ENCODE measurements around the gene FHIT.

DNA sequence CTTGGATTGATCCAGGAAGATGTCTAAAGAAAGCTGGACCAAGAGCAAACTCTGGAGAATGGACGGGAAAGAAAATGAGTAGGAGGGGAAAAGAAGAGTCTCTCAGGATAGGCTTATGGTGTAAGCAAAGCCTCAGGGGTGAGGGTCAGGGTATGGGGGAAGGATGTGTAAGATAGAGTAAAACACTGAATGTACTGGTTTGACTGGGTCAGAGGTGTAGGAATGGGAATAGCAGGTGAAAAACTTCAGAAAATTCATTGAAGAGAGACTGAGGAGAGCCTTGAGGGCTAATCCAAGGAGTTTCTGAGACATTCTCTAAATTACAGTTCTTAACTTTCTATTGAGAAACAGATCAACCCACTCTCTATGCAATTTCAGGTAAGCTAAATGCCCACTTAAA, 857.3 kb downstream of the FHIT start:
- TF ChIP-seq, protein P1, sequence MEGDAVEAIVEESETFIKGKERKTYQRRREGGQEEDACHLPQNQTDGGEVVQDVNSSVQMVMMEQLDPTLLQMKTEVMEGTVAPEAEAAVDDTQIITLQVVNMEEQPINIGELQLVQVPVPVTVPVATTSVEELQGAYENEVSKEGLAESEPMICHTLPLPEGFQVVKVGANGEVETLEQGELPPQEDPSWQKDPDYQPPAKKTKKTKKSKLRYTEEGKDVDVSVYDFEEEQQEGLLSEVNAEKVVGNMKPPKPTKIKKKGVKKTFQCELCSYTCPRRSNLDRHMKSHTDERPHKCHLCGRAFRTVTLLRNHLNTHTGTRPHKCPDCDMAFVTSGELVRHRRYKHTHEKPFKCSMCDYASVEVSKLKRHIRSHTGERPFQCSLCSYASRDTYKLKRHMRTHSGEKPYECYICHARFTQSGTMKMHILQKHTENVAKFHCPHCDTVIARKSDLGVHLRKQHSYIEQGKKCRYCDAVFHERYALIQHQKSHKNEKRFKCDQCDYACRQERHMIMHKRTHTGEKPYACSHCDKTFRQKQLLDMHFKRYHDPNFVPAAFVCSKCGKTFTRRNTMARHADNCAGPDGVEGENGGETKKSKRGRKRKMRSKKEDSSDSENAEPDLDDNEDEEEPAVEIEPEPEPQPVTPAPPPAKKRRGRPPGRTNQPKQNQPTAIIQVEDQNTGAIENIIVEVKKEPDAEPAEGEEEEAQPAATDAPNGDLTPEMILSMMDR (IDR thresholded peaks at IDR 0.05; ENCODE audit: poor library complexity), result no peak
- no peak for TF ChIP-seq EZH2phosphoT487 (IDR thresholded peaks at IDR 0.05; ENCODE audit: low read depth, severe bottlenecking, unreplicated experiment)
- no peak for TF ChIP-seq EZH2 (IDR thresholded peaks at IDR 0.05; ENCODE audit: borderline replicate concordance)

All from hepatocyte (in vitro differentiated cells).